ENCODE results near the gene EXOSC1.
A peak's percentile ranks its signal among the peaks of the same experiment; 100 is the strongest.
"Not testable (repeated sequence)": the region's sequence is repeated elsewhere in the genome, so short reads cannot be mapped to it uniquely, and the experiment has no call there.

The EXOSC1 gene

DNA sequence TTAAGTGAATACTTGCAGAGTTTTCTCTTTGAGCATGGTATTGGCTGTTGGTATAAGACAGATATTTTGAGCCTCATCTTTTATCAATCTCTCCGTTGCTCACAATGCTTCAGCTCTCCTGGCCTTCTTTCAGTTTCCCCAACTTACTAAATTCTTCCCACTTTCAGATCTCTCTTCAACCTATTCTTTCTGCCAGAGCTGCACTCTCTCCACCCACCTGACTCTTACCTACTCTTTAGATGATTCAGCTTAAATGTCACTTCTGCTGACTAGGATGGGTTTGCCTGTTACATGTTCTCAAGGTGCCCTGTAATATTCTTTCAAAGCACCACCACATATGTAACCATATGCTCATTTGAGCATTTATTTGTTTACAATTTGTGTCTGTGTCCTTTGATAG is 1.6 kb downstream of the EXOSC1 start:
- H3K27me3 Mint-ChIP-seq (ENCODE audit: low read depth): no peaks in the 10 kb centered on the region
- peak overlapping the region; percentile 89 for H3K4me3 Mint-ChIP-seq
- peaks cover 26% of the 10 kb centered on the region for H3K4me1 Mint-ChIP-seq (ENCODE audit: low read depth)
- H3K36me3 Mint-ChIP-seq (ENCODE audit: low read depth): peaks cover 18% of the 10 kb centered on the region
- H3K9me3 Mint-ChIP-seq: no peaks in the 10 kb centered on the region
- H3K27ac Mint-ChIP-seq: peak overlapping the region; percentile 18

DNA sequence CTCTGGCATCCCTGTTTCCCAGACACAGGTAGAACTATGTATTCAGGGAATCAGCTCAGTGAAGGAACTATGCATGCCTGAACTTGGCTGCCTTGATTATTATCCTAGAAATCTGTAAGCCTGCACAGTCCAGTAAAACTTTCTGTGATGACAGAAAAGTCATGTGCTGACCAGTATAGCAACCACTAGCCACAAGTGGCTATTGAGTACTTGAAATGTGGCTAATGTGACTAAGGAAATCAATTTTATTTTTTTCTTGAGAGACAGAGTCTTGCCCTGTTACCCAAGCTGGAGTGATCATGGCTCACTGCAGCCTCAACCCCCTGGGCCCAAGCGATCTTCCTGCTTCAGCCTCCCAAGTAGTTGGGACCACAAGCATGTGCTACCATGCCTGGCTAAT is 3.5 kb downstream of the EXOSC1 start:
- Mint-ChIP-seq H3K4me3 (no peak overlapping the region), H3K36me3 (ENCODE audit: low read depth) (peaks cover 22% of the 10 kb centered on the region), H3K27me3 (ENCODE audit: low read depth) (no peaks in the 10 kb centered on the region), H3K4me1 (ENCODE audit: low read depth) (peaks cover 19% of the 10 kb centered on the region), H3K9me3 (no peaks in the 10 kb centered on the region), H3K27ac (no peak overlapping the region)

- peaks cover 46% of the 10 kb centered on the region for H3K36me3 Mint-ChIP-seq (ENCODE audit: low read depth)
- H3K27ac Mint-ChIP-seq: no peak overlapping the region
- H3K9me3 Mint-ChIP-seq: no peaks in the 10 kb centered on the region
- peaks cover 1% of the 10 kb centered on the region for H3K4me1 Mint-ChIP-seq (ENCODE audit: low read depth)
- no peaks in the 10 kb centered on the region for H3K27me3 Mint-ChIP-seq (ENCODE audit: low read depth)
- no peak overlapping the region for H3K4me3 Mint-ChIP-seq
Observed at GRCh38 chr10:97435211-97435610, 10.6 kb downstream of the EXOSC1 start.

GRCh38 chr10:97434557-97434956 is 11.2 kb downstream of the EXOSC1 start:
- Mint-ChIP-seq H3K4me3 (no peak overlapping the region), H3K4me1 (ENCODE audit: low read depth) (peaks cover 1% of the 10 kb centered on the region), H3K36me3 (ENCODE audit: low read depth) (peaks cover 46% of the 10 kb centered on the region), H3K27ac (no peak overlapping the region), H3K9me3 (no peaks in the 10 kb centered on the region), H3K27me3 (ENCODE audit: low read depth) (no peaks in the 10 kb centered on the region)

DNA sequence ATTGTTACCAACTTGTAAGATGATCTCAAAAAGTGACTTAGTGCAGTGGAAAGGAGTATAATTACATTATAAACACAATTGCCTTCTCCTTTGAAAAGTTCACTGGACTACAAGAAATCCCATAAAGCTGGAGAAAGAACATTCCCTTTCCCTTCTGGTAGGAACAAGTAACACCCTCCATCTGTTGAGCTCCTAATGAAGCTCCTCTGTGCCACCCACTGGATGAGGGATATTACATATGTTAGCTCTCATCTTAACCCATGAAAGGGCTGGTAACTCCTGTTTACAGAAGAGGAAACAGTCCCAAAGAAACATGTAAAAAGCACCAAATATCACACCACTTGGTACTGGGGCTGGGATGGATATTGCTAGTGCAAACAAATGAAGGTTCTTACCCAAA is 11.8 kb downstream of the EXOSC1 start:
- H3K27me3 Mint-ChIP-seq (ENCODE audit: low read depth): no peaks in the 10 kb centered on the region
- H3K36me3 Mint-ChIP-seq (ENCODE audit: low read depth): peaks cover 47% of the 10 kb centered on the region
- no peaks in the 10 kb centered on the region for H3K9me3 Mint-ChIP-seq
- H3K27ac Mint-ChIP-seq: no peak overlapping the region
- H3K4me1 Mint-ChIP-seq (ENCODE audit: low read depth): peaks cover 6% of the 10 kb centered on the region
- H3K4me3 Mint-ChIP-seq: no peak overlapping the region

GRCh38 chr10:97428572-97428981 is 17.2 kb downstream of the EXOSC1 start:
- Mint-ChIP-seq H3K36me3 (ENCODE audit: low read depth) (peaks cover 41% of the 10 kb centered on the region), H3K4me3 (peak overlapping the region; percentile 86), H3K4me1 (ENCODE audit: low read depth) (peaks cover 29% of the 10 kb centered on the region), H3K9me3 (no peaks in the 10 kb centered on the region), H3K27me3 (ENCODE audit: low read depth) (peaks cover 3% of the 10 kb centered on the region), H3K27ac (peak overlapping the region; percentile 96)

GRCh38 chr10:97427571-97428179 is 18.1 kb downstream of the EXOSC1 start:
- peak overlapping the region; percentile 96 for H3K27ac Mint-ChIP-seq
- H3K4me1 Mint-ChIP-seq (ENCODE audit: low read depth): peaks cover 35% of the 10 kb centered on the region
- peaks cover 42% of the 10 kb centered on the region for H3K36me3 Mint-ChIP-seq (ENCODE audit: low read depth)

GRCh38 chr10:97426776-97427570 is 18.8 kb downstream of the EXOSC1 start:
- Mint-ChIP-seq H3K27ac (peak overlapping the region; percentile 96), H3K9me3 (no peaks in the 10 kb centered on the region), H3K4me3 (peak overlapping the region; percentile 90), H3K36me3 (ENCODE audit: low read depth) (peaks cover 39% of the 10 kb centered on the region), H3K27me3 (ENCODE audit: low read depth) (peaks cover 3% of the 10 kb centered on the region), H3K4me1 (ENCODE audit: low read depth) (peaks cover 35% of the 10 kb centered on the region)

More at GRCh38 chr10:97427571-97428179, 18.1 kb downstream of the EXOSC1 start:
- H3K27me3 Mint-ChIP-seq (ENCODE audit: low read depth): peaks cover 3% of the 10 kb centered on the region
- H3K4me3 Mint-ChIP-seq: peak overlapping the region; percentile 90
- no peaks in the 10 kb centered on the region for H3K9me3 Mint-ChIP-seq

DNA sequence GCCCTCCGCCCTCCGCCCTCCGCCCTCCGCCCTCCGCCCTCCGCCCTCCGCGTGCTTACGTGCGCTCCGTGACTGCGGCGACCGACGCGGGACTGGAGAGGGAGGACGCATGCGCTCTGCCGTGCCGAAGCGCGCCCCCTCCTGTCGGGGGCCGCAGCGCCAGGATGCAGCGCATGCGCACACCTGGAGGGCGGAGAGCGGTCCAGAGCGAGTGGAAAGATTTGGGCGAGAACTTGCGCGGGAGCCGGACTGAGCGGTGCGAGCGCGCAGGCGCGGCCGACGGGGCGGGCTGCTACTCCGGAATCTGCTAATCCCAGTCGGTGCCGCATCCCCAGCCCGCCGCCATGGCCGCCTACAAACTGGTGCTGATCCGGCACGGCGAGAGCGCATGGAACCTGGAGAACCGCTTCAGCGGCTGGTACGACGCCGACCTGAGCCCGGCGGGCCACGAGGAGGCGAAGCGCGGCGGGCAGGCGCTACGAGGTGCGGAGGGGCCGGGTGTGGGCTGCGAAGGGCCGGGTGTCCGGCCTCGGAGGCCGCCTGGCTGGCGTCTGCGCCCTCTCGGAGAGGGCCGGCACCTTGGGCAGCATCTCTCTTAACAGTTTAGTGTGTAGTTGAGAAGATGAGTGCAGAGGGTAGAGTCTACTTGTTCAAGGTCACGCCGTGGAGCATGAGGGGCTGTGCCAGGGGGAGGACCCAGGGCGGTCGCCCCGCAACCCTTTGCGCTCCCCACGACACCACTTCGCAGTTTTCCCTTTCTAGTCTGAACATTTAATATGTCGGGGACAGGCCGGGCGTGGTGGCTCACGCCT is 19.6 kb downstream of the EXOSC1 start, which contains the start of gene PGAM1:
TSS of gene PGAM1 (plus strand) at position 228 of the 812 bp plus-strand sequence. CDS start at position 345, 117 bp downstream.
- Mint-ChIP-seq H3K4me1 (ENCODE audit: low read depth) (peaks cover 34% of the 10 kb centered on the region), H3K27ac (peak within 1 kb of the TSS; percentile 96), H3K36me3 (ENCODE audit: low read depth) (peaks cover 32% of the 10 kb centered on the region), H3K4me3 (peak within 1 kb of the TSS; percentile 90), H3K9me3 (no peaks in the 10 kb centered on the region), H3K27me3 (ENCODE audit: low read depth) (peaks cover 3% of the 10 kb centered on the region)

- Mint-ChIP-seq H3K4me1 (ENCODE audit: low read depth) (peaks cover 37% of the 10 kb centered on the region), H3K36me3 (ENCODE audit: low read depth) (peaks cover 18% of the 10 kb centered on the region), H3K4me3 (peak overlapping the region; percentile 66), H3K27ac (peak overlapping the region; percentile 94)
- H3K27me3 Mint-ChIP-seq (ENCODE audit: low read depth); H3K9me3 Mint-ChIP-seq: not testable (repeated sequence)
Observed at GRCh38 chr10:97423757-97424098, 22.1 kb downstream of the EXOSC1 start.

GRCh38 chr10:97416565-97416964 is 29.2 kb downstream of the EXOSC1 start:
- peaks cover 49% of the 10 kb centered on the region for H3K4me1 Mint-ChIP-seq (ENCODE audit: low read depth)
- no peaks in the 10 kb centered on the region for H3K9me3 Mint-ChIP-seq
- H3K4me3 Mint-ChIP-seq: peak overlapping the region; percentile 23
- peaks cover 2% of the 10 kb centered on the region for H3K36me3 Mint-ChIP-seq (ENCODE audit: low read depth)
- H3K27ac Mint-ChIP-seq: peak overlapping the region; percentile 89
- no peaks in the 10 kb centered on the region for H3K27me3 Mint-ChIP-seq (ENCODE audit: low read depth)

GRCh38 chr10:97412891-97413304 is 32.9 kb downstream of the EXOSC1 start:
- no peaks in the 10 kb centered on the region for H3K9me3 Mint-ChIP-seq
- peak overlapping the region; percentile 54 for H3K4me3 Mint-ChIP-seq
- peak overlapping the region; percentile 92 for H3K27ac Mint-ChIP-seq
- H3K4me1 Mint-ChIP-seq (ENCODE audit: low read depth): peaks cover 37% of the 10 kb centered on the region
- peaks cover 2% of the 10 kb centered on the region for H3K36me3 Mint-ChIP-seq (ENCODE audit: low read depth)
- no peaks in the 10 kb centered on the region for H3K27me3 Mint-ChIP-seq (ENCODE audit: low read depth)

DNA sequence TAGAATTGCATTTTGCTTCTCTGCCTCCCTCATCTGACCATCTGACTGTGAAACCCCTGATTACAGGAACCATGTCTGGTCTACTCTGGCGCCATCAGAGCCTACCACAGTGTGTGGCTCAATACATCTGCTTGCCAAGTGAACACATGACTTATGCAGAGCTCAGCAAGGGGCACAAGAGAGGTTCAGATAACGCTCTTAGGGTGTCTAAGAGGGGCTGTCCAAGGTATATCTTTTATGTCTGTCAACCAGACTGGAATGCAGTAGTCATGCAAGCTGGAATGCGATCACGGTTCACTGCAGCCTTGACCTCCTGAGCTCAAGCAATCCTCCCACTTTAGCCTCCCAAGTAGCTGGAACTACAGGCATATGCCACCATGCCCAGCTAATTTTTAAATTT is 34.4 kb downstream of the EXOSC1 start:
- Mint-ChIP-seq H3K36me3 (ENCODE audit: low read depth) (peaks cover 2% of the 10 kb centered on the region), H3K27me3 (ENCODE audit: low read depth) (no peaks in the 10 kb centered on the region), H3K4me3 (no peak overlapping the region), H3K27ac (no peak overlapping the region), H3K9me3 (no peaks in the 10 kb centered on the region), H3K4me1 (ENCODE audit: low read depth) (peaks cover 36% of the 10 kb centered on the region)

DNA sequence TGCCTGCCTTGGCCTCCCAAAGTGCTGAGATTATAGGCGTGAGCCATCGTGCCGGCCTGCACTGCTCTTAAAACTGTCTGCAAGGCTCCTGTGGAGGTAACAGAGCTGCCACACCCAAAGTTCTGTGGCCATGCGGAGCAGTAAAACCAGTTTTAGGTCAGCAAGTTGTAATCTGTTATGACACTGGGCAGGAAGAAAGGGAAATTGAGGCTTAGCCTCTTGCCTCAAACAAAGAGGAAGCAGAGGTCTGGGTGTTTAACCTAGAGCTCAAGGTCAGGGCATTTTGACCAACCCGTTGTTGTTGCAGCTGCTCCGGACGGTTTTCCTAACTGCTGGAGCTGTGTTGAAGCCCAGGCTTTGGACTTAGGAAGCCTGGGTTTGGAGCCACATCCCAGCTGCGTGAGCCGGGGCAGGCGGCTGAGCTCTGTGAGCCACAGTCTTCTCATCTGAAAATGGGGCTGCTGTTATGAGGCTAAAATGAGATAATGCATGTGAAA is 37.3 kb downstream of the EXOSC1 start:
- Mint-ChIP-seq H3K4me3 (no peak overlapping the region), H3K9me3 (no peaks in the 10 kb centered on the region)

More for the DNA sequence above, 37.3 kb downstream of the EXOSC1 start:
- Mint-ChIP-seq H3K36me3 (ENCODE audit: low read depth) (no peaks in the 10 kb centered on the region), H3K27me3 (ENCODE audit: low read depth) (no peaks in the 10 kb centered on the region), H3K27ac (no peak overlapping the region), H3K4me1 (ENCODE audit: low read depth) (peaks cover 19% of the 10 kb centered on the region)
